H1 (cell line): ENCODE measurements around the gene FMNL1. TPM values are rescaled to one million over a fixed set of nuclear protein-coding genes. Genes with fewer than 3 reads are reported as not detected.

Experiments
- ATF2 ChIP-seq: IDR thresholded peaks from 2 replicates; pipeline ENCODE4 v1.6.1; 2012; ENCODE audit warnings: low read length, inconsistent platforms
- CBX5 ChIP-seq: fragments of 300-800, 300-1000 bp; sonication (generic); IDR thresholded peaks from 2 replicates; pipeline ENCODE4 v1.7.1; 2016; ENCODE audit warnings: antibody characterized with exemption, low read length, low read depth
- CHD2 ChIP-seq: IDR thresholded peaks from 2 replicates; pipeline ENCODE4 v1.6.1; 2012; ENCODE audit warnings: low read length, improper control_type of control experiment
- CHD7 ChIP-seq: fragments of 300-600 bp; sonication (generic); IDR thresholded peaks from 2 replicates; pipeline ENCODE4 v1.7.1; 2012; ENCODE audit warnings: low read length, moderate library complexity, mild to moderate bottlenecking, inconsistent platforms; ENCODE audit not compliant: insufficient replicate concordance
- JUND ChIP-seq: IDR thresholded peaks from 2 replicates; pipeline ENCODE4 v1.6.1; 2011; ENCODE audit warnings: mild to moderate bottlenecking, improper control_type of control experiment, low read length
- NANOG ChIP-seq: IDR thresholded peaks from 2 replicates; pipeline ENCODE4 v1.6.1; 2011; ENCODE audit warnings: low read length, low read depth, mild to moderate bottlenecking, inconsistent platforms; ENCODE audit not compliant: insufficient read depth, poor library complexity, severe bottlenecking
- SUZ12 ChIP-seq: fragments of 200-600 bp; sonication (generic); IDR thresholded peaks from 2 replicates; pipeline ENCODE4 v1.6.1; 2012; ENCODE audit warnings: mild to moderate bottlenecking, inconsistent platforms, low read length, moderate library complexity, mixed read lengths
- polyA plus RNA-seq, 7 experiments: library from polyadenylated mRNA; depleted of rRNA in 3 of 7; stranded (reverse) in 5 of 7; unstranded in 2 of 7; fragments of >200 nt in 5 of 7; fragments of 200-250 nt in 2 of 7; gene quantifications; 1 replicate in 5 of 7; 2 replicates in 1 of 7; 4 replicates in 1 of 7; pipeline versions ENCODE4 v1.2.1 to v1.2.3, GENCODE V29; 2011 to 2013; ENCODE audit warnings: missing spikeins in 2 of 7, mixed read lengths in 2 of 7
- total RNA-seq: library from RNA; stranded (reverse); fragmentation: NEBNext Ultra II Directional; extraction: Animal tissue kit (Norgen Biotek cat#: 25700); gene quantifications from 2 replicates; pipeline ENCODE4 v1.2.1, GENCODE V29; 2021

The FMNL1 gene
- total and polyA plus RNA-seq, 2 of the 8 experiments (the other 6 are each of a cell fraction or from before 2014, with no cell fraction given) = 2.5 to 8.6 TPM

- TF ChIP-seq CHD2 (no peak), JUND (0 out of 2 replicates have a peak, but pooled peaks have one; percentile 16), CHD7 (no peak), ATF2 (no peak), CBX5 (no peak), NANOG (no peak), SUZ12 (no peak)
Measured at GRCh38 chr17:45218895-45219661, 2.6 kb upstream of the FMNL1 start (continued).
